ENCODE results near the gene NRAS. TPM values are rescaled to one million over a fixed set of nuclear protein-coding genes. Genes with fewer than 3 reads are reported as not detected.

The NRAS gene
- total RNA-seq, 2 donors from 2014 or later, result 13.8 to 17.4 TPM

DNA sequence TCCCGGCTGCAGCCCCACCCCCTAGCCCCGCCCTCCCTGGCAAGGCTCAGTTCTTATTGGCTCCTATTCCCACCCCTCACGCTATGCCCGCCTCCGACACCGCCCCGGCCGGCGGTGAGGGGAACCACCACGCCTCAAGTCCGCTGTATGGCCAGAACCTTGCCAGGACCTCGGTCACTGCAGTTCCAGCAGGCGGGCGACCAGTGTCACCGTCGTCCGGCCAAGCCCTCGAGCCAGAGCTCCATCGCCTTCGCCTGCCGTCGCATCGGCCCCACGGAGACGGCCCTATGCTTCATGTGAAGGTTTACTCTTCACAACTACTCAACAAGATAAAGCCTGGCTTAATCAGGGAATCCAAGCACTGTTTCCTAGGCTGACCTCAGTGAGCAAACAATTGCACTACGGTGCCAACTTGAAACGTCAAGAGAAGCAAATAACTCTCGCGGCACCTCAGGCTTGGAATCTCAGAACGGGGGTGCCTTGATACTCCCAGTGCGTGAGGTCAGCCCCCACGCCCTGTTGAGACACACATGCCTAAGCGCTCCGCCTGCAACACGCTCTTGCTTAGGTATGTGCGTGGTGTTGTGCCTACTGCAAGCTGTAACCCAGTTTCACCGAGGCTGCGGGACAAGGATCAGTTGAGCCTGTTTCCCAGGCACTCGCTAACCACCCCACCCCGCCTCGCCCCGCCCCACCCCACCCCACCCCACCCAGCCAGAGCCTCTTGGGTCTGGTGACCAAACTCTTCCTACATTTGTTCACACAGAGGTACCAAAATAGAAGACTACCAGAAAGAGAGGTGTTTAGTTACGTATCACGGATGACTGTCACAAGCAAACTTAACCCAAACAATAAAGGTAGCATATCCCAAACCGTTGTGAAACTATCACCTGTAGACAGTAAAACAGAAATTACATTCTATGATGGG is 46.2 kb downstream of the NRAS start:
- Histone ChIP-seq H3K4me1 (peaks cover 15% of the 10 kb centered on the region), H3K9me3 (no peaks in the 10 kb centered on the region), H3K4me3 (peak overlapping the region; percentile 68 to 76), H3K36me3 (replicated peaks in 1 of 2; ENCODE audit: insufficient read depth in 1 of 2, low read depth in 2 of 2) (no peaks in the 10 kb centered on the region), H3K27ac (peak overlapping the region; percentile 78 to 97 (median 93)), H3K27me3 (no peaks in the 10 kb centered on the region)
- peak in 3 of 7 experiments; percentile 29 to 43 (median 35) for TF ChIP-seq CTCF (IDR thresholded peaks at IDR 0.05)
- peak; percentile 80 to 94 (median 88) for TF ChIP-seq POLR2A (IDR thresholded peaks at IDR 0.05)
- DNase-seq, result peak; percentile 95 to 96 (median 96)
- intact Hi-C loops (cut with DNase I), result no loop called here
- 1 to 3% methylated on average over 30 to 45 of the region's 45 CpGs for WGBS, 2 donors
- ATAC-seq, result peak; percentile 97

DNA sequence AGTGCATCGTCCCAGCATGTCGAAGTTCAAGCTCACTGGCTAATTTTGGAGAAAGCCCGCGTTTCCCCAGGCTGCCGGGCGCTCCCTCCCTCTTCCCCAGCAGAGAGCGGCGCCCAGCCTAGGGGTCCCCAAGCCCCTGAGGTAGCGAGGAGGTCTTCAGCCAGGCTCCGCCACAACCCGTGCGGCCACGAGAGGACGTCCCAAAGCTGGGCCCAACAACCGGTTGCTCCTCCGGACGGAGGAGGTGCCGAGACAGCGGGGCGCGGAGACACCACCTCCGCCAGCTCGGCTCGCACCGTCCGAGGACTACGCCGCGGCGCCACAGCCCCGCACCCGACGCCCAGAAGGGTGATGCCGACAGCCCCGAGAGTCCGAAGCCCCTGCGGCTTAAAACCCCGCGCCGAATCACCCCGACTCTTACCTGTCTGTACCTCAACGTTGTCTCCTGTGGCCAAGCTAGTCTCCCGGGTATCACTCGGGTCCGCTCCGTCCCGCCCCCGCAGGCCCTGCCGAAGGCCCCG is 46.9 kb downstream of the NRAS start, which contains the start of gene DENND2C:
Gene DENND2C (minus strand): TSS at position 488 of the 521 bp plus-strand sequence. CDS start 44,065 bp downstream, outside the sequence.
- Histone ChIP-seq H3K4me1 (peaks cover 15% of the 10 kb centered on the region), H3K9me3 (no peaks in the 10 kb centered on the region), H3K27me3 (no peaks in the 10 kb centered on the region), H3K4me3 (peak within 1 kb of the TSS; percentile 68 to 76), H3K36me3 (replicated peaks in 1 of 2; ENCODE audit: insufficient read depth in 1 of 2, low read depth in 2 of 2) (no peaks in the 10 kb centered on the region), H3K27ac (peak within 1 kb of the TSS; percentile 78 to 97 (median 93))
- ATAC-seq, result peak; percentile 58
- TF ChIP-seq CTCF (IDR thresholded peaks at IDR 0.05), result no peak
- TF ChIP-seq POLR2A (IDR thresholded peaks at IDR 0.05), result no peak
- WGBS, 2 donors, result 0 to 10% methylated on average over 2 to 46 of the region's 50 CpGs
- no peak for DNase-seq
- intact Hi-C loops (cut with DNase I), result no loop called here

DNA sequence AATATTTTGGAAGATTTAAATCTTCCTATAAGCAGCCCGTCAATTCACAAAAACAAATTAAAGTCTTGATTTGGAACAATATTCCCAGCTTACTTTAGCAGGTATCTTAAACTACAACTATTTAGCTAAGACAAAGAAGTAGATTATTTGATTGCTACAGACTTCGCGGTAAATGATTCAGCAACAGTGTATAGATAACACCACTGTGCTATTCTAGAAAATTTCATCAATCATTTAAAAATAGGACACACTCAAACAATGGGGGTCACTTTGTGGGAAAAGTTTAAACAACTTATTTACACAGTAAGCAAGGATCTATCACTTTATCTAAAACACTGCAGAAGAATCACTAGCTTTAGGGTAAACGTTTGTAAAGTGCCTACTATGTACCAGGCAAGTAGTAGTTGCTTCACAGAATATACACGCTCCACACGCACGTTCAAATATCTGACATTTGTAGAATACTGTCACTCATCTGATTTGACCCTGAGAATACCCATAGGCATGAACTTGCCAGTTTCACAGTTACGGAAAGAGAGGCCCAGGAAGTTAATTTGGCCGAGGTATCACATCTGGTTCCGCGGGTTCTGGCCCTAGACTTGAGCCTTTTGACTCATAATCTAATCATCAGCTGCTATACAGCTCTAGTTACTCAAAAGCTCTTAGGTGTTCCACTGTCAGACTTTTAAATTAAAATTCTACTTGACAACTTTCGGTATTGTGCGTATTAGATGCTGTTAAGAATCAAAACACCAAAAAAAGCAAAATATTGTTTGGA is 47.6 kb downstream of the NRAS start:
- H3K9me3 ChIP-seq, result no peaks in the 10 kb centered on the region
- intact Hi-C loops (cut with DNase I), result no loop called here
- TF ChIP-seq CTCF (IDR thresholded peaks at IDR 0.05), result no peak
- no peak for TF ChIP-seq POLR2A (IDR thresholded peaks at IDR 0.05)
- H3K4me1 ChIP-seq, result peaks cover 15% of the 10 kb centered on the region
- no peak for ATAC-seq
- H3K27ac ChIP-seq, result peak overlapping the region; percentile 78 to 97 (median 93)
- H3K4me3 ChIP-seq, result peak overlapping the region; percentile 68 to 76
- H3K36me3 ChIP-seq (replicated peaks in 1 of 2; ENCODE audit: insufficient read depth in 1 of 2, low read depth in 2 of 2), result no peaks in the 10 kb centered on the region
- no peaks in the 10 kb centered on the region for H3K27me3 ChIP-seq
- DNase-seq, result peak; percentile 17 to 31 (median 23)
- 11 to 18% methylated on average over 13 of the region's 13 CpGs for WGBS, 2 donors

GRCh38 chr1:114668373-114668772 is 48.2 kb downstream of the NRAS start:
- no peaks in the 10 kb centered on the region for H3K9me3 ChIP-seq
- WGBS, 2 donors, result 60 to 70% methylated on average over 4 of the region's 4 CpGs
- H3K27ac ChIP-seq, result peak overlapping the region in 3 of 4 donors; percentile 78 to 97 (median 89)
- TF ChIP-seq CTCF (IDR thresholded peaks at IDR 0.05), result no peak
- TF ChIP-seq POLR2A (IDR thresholded peaks at IDR 0.05), result no peak
- intact Hi-C loops (cut with DNase I), result no loop called here
- H3K27me3 ChIP-seq, result no peaks in the 10 kb centered on the region
- ATAC-seq (no peak), DNase-seq (no peak)
- peaks cover 15% of the 10 kb centered on the region for H3K4me1 ChIP-seq
- no peak overlapping the region for H3K4me3 ChIP-seq
- no peaks in the 10 kb centered on the region for H3K36me3 ChIP-seq (replicated peaks in 1 of 2; ENCODE audit: insufficient read depth in 1 of 2, low read depth in 2 of 2)

Measured in body of pancreas (tissue), 4 donors.